IMR-90 (cell line): ENCODE data around the gene FDPS.

Experiments used
- RAD21 ChIP-seq: IDR thresholded peaks from 2 replicates; pipeline ENCODE4 v1.6.1; 2012; ENCODE audit warnings: low read length, improper control_type of control experiment
- TF ChIP-seq, protein P1 (sequence below): fragments of 150-350 bp; IDR thresholded peaks from 2 replicates; pipeline ENCODE4 v1.6.1; 2017; ENCODE audit warnings: mild to moderate bottlenecking, antibody characterized with exemption, low read length, low read depth
- TF ChIP-seq, protein P2 (sequence below): conservative IDR thresholded peaks from 2 replicates; pipeline ENCODE4 v1.5.1; 2012; ENCODE audit warnings: mild to moderate bottlenecking, low read depth, low read length, improper control_type of control experiment

DNA sequence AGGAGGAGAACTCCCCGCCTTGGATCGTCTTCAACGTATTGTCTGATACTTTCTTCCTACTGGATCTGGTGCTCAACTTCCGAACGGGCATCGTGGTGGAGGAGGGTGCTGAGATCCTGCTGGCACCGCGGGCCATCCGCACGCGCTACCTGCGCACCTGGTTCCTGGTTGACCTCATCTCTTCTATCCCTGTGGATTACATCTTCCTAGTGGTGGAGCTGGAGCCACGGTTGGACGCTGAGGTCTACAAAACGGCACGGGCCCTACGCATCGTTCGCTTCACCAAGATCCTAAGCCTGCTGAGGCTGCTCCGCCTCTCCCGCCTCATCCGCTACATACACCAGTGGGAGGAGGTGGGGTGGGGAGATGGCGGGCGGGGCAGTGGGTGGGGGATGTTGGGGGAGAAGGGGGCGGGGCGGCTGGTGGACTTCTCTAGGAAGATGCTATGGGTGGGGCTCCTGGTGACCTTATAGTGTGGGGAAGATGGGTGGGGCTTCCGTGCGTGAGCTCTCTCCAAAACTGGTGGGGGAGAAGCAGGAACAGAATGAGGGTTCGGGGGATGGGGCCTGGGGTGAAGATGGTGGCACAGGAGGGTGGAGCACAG, 26.1 kb upstream of the FDPS start:
- TF ChIP-seq, protein P1, sequence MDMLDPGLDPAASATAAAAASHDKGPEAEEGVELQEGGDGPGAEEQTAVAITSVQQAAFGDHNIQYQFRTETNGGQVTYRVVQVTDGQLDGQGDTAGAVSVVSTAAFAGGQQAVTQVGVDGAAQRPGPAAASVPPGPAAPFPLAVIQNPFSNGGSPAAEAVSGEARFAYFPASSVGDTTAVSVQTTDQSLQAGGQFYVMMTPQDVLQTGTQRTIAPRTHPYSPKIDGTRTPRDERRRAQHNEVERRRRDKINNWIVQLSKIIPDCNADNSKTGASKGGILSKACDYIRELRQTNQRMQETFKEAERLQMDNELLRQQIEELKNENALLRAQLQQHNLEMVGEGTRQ, result no peak
- TF ChIP-seq, protein P2, sequence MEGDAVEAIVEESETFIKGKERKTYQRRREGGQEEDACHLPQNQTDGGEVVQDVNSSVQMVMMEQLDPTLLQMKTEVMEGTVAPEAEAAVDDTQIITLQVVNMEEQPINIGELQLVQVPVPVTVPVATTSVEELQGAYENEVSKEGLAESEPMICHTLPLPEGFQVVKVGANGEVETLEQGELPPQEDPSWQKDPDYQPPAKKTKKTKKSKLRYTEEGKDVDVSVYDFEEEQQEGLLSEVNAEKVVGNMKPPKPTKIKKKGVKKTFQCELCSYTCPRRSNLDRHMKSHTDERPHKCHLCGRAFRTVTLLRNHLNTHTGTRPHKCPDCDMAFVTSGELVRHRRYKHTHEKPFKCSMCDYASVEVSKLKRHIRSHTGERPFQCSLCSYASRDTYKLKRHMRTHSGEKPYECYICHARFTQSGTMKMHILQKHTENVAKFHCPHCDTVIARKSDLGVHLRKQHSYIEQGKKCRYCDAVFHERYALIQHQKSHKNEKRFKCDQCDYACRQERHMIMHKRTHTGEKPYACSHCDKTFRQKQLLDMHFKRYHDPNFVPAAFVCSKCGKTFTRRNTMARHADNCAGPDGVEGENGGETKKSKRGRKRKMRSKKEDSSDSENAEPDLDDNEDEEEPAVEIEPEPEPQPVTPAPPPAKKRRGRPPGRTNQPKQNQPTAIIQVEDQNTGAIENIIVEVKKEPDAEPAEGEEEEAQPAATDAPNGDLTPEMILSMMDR, result no peak
- TF ChIP-seq RAD21, result no peak
